Measurements from ENCODE around the gene ARMC2. TPM values are rescaled to one million over a fixed set of nuclear protein-coding genes. Genes with fewer than 3 reads are reported as not detected.
"Not testable (repeated sequence)": the region's sequence is repeated elsewhere in the genome, so short reads cannot be mapped to it uniquely, and the experiment has no call there.

The ARMC2 gene
- total RNA-seq, 4 donors from 2014 or later: 2.2 to 15.3 (median 7.8) TPM

DNA sequence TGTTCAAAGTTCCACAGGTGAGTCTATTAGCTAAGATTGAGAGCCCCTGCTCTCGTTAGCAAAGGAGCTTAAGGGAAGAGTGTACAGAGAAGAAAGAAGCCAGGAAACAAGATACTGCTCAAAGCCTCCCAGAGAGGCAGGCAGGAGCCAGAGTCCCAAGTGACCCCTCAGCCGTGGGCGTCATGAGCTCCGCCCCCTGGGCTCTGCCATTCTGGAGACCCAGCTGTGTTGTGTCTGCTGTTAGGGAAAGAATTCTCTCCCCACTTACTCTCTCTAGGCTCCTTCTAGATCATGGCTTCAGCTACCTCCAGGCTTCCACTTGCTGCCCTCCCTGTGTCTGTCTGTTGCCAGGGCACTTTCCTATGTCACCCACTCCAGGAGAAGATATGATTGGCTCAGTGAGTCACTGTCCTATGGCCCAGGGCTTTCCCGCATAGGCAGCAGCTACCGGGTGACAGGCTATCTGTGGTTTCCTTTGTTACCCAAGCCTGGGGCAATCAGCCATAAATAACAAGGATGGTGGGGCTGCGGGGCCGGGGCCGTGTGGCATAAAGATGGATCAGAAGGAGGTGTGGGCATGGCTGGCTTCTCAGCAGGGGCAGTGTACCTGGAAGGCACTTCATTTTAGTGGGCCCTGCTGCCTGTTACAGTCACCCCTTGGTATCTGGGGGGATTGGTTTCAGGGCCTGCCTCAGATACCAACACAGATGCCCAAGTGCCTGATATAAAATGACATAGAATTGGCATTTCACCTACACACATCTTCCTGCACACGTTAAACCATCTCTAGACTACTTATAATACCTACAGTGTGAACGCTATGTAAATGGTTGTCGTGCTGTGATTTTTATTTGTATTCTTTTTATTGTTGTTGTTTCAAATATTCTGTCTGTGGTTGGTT, 118.9 kb downstream of the ARMC2 start:
- TF ChIP-seq, protein P1, sequence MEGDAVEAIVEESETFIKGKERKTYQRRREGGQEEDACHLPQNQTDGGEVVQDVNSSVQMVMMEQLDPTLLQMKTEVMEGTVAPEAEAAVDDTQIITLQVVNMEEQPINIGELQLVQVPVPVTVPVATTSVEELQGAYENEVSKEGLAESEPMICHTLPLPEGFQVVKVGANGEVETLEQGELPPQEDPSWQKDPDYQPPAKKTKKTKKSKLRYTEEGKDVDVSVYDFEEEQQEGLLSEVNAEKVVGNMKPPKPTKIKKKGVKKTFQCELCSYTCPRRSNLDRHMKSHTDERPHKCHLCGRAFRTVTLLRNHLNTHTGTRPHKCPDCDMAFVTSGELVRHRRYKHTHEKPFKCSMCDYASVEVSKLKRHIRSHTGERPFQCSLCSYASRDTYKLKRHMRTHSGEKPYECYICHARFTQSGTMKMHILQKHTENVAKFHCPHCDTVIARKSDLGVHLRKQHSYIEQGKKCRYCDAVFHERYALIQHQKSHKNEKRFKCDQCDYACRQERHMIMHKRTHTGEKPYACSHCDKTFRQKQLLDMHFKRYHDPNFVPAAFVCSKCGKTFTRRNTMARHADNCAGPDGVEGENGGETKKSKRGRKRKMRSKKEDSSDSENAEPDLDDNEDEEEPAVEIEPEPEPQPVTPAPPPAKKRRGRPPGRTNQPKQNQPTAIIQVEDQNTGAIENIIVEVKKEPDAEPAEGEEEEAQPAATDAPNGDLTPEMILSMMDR (IDR thresholded peaks at IDR 0.05): no peak
- ATAC-seq (ENCODE audit: low FRiP score) (peak; percentile 44), DNase-seq (ENCODE audit: low spot score) (no peak)

- ATAC-seq (ENCODE audit: low FRiP score) (no peak), DNase-seq (ENCODE audit: low spot score) (no peak)
- TF ChIP-seq, protein P1 (IDR thresholded peaks at IDR 0.05): no peak
Measured at GRCh38 chr6:108968325-108969316, 120.4 kb downstream of the ARMC2 start.

- no peak for ATAC-seq (ENCODE audit: low FRiP score)
- TF ChIP-seq, protein P1 (IDR thresholded peaks at IDR 0.05): no peak
Measured at GRCh38 chr6:108969776-108970175, 121.6 kb downstream of the ARMC2 start.

GRCh38 chr6:108974201-108974600, 126.0 kb downstream of the ARMC2 start:
- ATAC-seq (ENCODE audit: low FRiP score) (no peak), DNase-seq (ENCODE audit: low spot score) (no peak)

More at GRCh38 chr6:108969776-108970175, 121.6 kb downstream of the ARMC2 start:
- DNase-seq (ENCODE audit: low spot score): no peak

GRCh38 chr6:108978638-108979037, 130.4 kb downstream of the ARMC2 start:
- not testable (repeated sequence) for ATAC-seq (ENCODE audit: low FRiP score)

More at GRCh38 chr6:108974201-108974600, 126.0 kb downstream of the ARMC2 start:
- TF ChIP-seq, protein P1 (IDR thresholded peaks at IDR 0.05): no peak

DNA sequence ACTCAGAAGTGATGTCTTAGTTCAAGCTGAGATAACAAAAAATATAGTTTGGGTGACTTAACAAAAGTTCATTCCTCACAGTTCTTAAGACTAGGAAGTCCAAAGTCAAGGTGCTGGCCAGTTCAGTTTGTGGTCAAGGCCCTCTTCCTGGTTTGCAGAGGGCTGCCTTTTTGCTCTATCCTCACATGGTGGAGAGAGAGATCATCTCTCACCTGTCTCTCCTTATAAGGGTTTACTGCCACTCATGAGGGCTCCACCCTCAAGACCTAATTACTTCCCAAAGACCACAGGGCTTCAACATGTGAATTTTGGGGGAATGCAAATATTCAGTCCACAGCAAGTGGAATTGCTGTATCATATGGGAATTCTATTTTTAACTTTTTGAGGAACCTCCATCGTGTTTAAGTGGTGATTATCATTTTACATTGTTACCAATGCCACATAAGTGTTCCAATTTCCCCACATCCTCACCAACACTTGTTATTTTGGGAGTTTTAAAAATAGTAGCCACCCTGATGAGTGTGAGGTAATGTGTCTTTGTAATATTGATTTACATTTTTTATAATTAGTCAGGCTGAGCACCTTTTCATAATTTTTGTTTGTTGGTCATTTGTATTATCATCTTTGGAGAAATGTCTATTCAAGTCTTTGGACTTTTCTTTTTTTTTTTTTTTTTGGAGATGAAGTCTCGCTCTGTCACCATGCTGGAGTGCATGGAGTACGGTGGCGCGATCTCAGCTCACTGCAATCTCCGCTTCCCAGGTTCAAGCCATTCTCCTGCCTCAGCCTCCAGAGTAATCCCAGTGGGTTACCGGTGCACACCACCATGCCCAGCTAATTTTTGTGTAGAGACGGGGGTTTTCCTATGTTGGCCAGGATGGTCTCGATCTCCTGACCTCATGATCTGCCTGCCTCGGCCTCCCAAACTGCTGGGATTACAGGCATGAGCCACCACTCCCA, 134.2 kb downstream of the ARMC2 start:
- DNase-seq (ENCODE audit: low spot score) (no peak), ATAC-seq (ENCODE audit: low FRiP score) (no peak)
- TF ChIP-seq, protein P1 (IDR thresholded peaks at IDR 0.05): no peak

More at GRCh38 chr6:108978638-108979037, 130.4 kb downstream of the ARMC2 start:
- DNase-seq (ENCODE audit: low spot score): not testable (repeated sequence)

All from omental fat pad (tissue), 4 donors.